ENCODE results near the gene CRMP1.

CRMP1 gene

DNA sequence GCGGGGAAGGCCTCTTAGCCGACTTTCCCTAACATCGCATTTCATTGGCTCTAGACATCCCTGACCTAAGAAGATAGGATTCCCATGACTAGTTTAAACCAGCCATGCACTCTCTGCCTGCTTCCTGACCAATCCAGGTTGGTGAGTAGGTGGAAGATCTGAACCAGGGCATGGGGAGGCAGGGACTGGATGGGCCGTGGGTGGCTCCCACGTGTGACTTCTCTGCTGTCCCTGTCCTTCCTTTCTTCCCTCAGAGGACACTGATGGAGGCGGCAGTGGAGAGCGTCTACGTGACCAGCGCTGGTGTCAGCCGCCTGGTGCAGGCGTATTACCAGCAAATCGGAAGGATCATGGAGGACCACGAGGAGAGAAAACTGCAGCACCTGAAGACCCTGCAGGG is 91.2 kb downstream of the CRMP1 start:
- DNase-seq (ENCODE audit: low read depth in 2 of 3, low spot score in 1 of 3), result no peak

DNA sequence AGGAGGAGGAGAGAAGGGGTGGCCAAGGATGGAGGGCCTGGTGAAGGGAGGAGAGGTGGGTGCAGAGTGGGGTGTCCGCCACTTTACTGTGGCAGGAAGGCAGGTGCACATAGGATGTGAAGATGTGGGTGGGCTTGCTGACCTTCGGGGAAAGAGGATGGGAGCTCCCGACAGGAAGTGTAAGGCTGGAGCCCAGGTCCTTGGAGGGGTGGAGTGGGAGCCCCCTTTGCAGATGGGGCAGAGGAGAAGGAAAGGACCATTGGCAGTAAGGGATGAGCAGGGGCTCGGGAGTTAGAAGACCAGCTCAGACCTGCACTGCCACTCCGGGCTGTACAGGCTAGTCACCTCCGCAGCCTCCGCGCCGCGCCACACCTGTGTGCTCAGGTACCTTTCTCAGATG is 92.4 kb downstream of the CRMP1 start:
- no peak for DNase-seq (ENCODE audit: low read depth in 2 of 3, low spot score in 1 of 3)

DNA sequence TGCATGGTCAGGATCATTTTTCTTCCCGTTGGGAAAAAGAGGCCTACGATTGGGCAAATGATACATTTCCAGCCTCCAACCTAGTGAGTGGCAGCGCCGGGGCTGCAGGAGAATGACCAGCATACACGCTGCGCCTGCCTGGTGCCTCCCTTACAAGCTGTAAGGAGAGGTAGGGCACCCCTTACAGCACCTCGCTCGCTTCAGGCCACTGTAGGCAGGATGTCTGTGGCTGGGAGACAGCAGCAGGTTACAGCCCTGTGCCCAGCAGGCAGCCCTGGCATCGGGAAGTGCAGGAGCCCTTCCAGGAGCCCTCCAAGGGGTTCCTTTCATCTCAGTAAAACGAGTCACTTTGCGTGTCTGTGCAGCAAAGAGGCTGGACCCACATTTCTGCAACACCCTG is 93.5 kb downstream of the CRMP1 start:
- no peak for DNase-seq (ENCODE audit: low read depth in 2 of 3, low spot score in 1 of 3)

DNA sequence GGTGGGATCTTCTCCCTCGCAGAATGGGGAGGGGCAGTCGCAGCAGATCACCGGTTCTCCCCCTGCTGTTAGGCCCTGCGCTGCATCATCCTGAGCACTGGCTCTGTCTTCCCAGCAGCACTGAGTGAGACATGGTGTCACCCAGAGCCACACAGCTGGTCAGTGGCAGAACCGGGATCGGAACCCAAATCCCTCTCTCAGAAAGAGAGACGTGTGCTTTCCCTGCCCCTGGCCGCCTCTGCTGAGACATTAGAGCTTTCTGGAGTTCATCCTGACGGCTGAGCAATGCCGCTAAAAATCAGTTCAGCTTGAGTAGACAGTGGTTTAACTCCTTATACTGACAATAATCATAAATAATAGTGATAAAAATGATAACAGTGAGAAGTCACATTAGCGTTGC is 93.9 kb downstream of the CRMP1 start:
- DNase-seq (ENCODE audit: low read depth in 2 of 3, low spot score in 1 of 3), result no peak

DNA sequence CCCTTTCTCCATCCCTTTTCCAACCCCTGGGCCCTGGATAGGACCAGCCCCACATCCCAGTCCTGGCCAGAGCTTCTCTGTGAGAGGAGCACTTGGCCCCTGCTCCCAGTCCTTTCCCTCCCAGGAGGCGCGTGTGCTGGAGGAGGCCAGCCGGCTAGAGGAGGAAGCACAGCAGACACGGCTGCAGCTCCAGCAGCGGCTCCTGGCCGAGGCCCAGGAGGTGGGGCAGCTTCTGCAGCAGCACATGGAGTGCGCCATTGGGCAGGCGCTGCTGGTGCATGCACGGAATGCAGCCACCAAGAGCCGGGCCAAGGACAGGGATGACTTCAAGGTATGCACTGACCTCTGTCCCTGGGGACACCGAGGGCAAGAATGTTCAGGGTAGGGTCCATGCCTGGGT is 94.4 kb downstream of the CRMP1 start:
- no peak for DNase-seq (ENCODE audit: low read depth in 2 of 3, low spot score in 1 of 3)

DNA sequence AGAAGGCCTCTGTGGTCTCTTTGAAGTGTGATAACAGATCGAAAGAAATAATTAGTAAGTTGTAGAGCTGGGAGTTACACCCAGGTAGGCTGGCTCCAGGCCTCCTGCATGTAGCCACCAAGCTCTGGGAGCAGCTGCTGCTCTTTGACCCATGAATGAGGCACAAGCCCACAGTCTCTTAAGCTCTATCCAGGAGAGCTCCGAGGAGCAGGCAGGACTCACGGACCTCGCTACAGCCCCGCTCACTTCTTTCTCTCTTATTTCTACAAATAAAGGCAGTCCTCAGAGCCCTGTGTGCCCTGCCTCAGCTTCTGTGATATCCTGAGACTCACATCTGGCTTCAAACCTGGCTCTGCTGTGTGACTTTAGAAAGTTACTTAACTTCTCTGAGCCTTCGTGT is 95.0 kb downstream of the CRMP1 start:
- DNase-seq (ENCODE audit: low read depth in 2 of 3, low spot score in 1 of 3), result no peak

DNA sequence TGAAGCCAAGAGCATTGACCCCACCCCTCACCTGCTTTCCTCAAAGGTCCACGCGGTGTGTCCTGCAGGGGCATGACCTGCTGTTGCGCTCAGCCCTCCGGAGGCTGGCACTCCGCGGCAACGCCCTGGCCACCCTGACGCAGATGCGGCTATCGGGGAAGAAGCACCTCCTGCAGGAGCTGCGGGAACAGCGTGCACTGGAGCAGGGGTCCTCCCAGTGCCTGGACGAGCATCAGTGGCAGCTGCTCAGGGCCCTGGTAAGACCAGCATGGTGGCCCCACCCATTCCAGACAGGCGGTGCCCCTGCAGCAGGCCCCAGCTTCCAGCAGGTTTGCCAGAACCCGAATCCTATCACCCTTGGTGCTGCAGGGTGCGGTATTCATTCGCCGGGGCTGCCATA is 95.9 kb downstream of the CRMP1 start:
- no peak for DNase-seq (ENCODE audit: low read depth in 2 of 3, low spot score in 1 of 3)

DNA sequence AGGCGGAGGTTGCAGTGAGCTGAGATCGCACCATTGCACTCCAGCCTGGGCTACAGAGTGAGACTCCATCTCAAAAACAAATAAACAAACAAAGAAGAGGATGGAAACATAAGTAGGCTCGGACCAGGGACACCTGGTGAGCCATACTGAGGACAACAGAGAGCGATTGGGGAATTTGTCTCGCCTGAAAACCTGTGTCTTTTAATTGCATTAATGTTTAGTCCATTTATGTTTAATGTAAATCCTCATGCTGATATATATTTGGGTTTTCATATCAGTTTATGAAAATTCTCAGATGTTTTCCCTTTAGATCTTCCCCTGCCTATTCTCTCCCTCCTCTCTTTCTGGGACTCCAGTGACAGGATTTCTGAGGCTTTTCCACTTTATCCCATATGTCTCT is 97.3 kb downstream of the CRMP1 start:
- DNase-seq (ENCODE audit: low read depth in 2 of 3, low spot score in 1 of 3), result no peak

DNA sequence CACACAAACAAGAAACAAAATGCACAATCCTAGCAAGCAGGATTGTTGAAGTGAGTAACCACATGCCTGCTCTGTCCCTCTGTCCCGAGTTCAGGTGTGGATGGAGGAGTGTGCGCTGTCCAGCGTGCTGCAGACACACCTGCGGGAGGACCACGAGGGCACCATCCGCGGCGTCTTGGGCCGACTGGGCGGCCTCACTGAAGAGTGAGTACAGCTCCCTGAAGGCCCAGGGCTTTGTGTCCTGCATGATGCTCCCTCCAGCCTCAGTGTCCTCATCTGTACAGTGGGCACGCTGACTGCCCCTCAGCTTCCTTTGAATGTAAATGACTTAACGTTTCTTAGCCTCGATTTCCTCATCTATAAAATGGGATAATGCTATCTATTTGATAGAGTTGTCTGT is 99.4 kb downstream of the CRMP1 start:
- no peak for DNase-seq (ENCODE audit: low read depth in 2 of 3, low spot score in 1 of 3)

DNA sequence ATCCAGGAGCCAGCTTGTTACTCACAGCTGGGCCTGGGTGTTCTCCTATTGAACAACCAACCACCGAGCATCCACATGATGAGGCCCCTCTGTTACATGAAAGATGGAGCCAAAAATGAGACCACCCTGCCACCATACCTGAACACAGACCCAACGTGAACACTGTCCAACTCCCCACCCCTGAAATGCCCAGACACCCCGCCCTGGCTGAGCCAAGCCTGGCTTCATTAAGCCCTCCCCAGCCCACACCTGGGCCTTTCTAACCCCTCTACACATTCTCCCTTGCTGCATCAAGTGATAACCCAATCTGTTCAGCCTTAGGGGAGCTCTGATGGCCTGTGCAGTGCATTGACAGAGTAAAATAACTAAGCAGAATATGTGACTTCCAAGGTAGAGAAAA is 101.2 kb downstream of the CRMP1 start:
- no peak for DNase-seq (ENCODE audit: low read depth in 2 of 3, low spot score in 1 of 3)

DNA sequence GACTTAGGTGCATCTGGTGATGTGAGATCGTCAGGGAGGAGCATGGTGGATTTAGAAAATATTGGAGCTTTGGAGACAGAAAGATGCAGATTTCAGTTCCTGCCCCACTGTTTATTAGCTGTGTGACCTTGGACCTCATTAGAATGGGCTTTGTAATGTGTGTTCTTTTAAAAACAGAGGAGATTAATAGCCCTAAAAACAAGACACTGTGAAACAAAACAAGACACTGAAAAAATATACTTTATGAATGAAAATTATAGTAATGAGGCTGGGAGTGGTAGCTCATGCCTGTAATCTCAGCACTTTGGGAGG is 102.4 kb downstream of the CRMP1 start:
- DNase-seq (ENCODE audit: low read depth in 2 of 3, low spot score in 1 of 3), result no peak

DNA sequence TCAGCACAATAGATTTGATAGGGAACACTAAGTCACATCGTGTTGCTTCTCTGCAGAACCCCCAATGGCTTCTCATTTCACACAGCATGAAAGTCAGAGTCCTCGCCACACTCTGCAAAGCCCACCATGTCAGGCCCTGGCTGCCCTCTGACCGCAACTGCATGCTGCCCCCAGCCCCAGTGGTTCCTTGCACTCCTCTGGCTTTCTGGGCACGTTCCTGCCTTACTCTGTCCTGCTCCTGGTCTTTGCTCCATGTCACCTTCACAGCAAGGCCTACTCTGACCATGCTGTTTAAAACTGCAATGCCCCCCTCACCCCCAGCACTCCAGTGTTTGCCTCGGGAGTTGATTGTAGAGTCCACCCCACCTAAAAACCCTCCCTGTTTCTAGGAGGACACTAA is 103.7 kb downstream of the CRMP1 start:
- DNase-seq (ENCODE audit: low read depth in 2 of 3, low spot score in 1 of 3), result no peak

DNA sequence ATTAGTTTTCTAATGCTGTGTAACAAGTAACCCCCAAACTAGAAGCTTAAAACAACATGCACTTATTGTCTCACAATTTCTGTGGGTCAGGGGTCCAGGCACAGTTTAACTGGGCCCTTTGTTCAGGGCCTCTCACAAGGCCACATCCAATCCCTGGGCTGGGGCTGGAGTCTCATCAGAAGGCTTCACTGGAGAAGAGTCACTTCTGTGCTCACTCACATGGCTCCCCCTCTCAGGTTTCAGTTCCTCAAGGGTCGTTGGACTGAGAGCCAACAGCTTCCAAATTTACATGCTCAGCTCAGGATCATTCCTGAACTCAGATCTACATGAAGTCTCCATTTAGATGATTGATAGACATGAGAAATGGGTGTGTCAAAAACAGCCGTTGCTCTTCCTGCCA is 104.7 kb downstream of the CRMP1 start:
- DNase-seq (ENCODE audit: low read depth in 2 of 3, low spot score in 1 of 3), result no peak

DNA sequence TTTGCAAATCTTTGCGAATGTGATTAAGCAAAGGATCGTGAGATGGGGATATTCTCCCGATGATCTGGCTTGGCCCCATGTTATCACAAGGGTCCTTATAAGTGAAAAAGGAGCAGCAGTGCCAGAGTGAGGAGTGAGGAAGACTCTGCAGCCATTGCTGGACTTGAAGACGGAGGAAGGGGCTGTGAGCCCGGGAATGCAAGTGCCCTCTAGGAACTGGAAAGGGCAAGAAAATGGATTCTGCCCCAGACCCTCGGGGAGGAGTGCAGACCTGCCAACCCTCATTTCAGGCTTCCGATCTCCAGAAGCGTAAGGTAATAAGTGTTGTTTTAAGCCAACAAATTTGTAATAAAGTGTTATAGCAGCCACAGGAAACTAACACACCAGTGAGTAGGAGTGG is 105.6 kb downstream of the CRMP1 start:
- DNase-seq (ENCODE audit: low read depth in 2 of 3, low spot score in 1 of 3), result no peak

DNA sequence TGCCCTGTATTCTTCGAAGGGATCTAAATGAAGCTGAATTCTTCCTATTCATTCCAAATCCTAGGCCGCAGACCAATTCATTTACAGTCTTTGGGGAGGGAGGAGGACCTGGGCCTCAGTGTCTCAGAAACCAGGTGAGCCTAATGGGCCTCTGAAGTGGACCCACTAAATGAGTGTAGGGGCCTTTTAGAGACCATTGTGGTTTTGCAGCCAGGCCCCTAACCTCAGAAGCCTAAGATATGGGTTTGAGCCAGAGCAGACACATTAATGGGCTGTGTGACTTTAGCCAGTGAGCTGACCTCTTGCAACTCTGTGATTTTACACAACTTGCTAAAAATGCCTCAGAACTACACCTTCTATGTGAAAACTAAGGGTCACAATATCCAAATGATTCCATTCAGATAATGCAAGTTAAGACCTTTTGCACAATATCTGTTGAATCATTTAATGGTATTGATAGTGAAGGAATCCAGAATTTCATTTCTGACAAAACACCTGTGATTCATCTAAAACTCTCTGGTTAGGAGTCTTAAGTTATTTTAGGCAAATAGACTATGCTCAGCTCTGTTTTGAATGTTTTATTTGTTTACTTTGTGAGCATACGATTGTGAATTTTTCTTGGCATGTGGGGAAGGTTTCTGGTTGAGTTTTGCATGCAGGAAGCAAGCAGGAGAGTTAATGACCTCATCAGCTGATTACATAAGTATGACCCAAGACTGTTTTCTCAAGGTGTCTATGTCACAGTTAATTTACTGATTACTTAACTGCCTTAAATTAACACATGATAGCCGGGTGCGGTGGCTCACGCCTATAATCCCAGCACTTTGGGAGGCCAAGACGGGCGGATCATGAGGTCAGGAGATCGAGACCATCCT is 106.8 kb downstream of the CRMP1 start:
- DNase-seq (ENCODE audit: low read depth in 2 of 3, low spot score in 1 of 3), result no peak

DNA sequence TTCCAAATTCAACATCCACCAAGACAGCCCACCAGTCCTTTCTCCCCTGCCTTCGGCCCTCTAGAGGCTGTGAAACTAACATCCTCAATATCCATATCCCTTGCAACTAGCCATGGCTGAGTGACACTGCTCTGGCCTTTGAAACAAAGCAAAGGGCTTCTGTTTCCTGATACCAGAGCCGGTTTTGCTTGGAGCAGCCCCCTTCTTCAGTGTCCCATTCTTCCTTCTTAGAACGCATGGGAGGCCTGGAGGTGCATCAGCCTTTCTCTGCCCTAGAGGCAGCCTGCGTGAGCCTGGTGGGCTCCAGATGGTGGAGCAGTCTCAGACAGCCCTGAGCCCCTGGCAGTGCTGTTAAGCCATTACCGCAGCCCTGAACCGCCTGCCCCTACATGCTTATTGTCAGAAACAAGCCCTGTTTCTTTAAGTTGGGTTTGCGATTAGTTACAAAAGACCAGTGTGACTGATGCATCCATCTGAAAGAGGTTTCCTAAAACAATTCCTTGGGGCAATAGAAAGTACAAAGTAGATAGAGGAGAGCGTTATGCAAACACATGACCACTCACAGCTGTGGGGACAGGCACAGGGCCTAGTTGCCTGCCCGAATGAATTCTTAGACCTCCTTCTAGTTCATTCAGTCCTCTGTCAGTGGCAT is 107.8 kb downstream of the CRMP1 start:
- DNase-seq (ENCODE audit: low read depth in 2 of 3, low spot score in 1 of 3), result no peak

DNA sequence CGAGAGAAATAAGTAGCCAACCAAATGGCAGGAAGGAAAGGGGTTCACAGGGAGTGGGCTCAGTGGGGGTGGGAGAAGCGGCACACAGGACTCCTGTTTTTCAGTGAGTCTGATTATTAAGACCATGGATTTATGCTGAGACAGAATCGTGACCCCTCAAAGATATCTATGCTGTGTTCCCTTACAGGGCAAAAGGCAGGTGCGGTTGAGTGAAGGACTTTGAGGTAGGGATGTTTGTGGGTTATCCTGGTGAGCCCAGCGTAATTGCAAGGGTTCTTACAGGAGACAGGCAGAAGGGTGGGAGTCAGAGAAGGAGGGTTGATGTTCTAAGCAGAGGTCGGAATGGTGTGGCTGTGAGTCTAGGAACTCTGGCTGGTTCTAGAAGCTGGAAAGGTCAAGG is 108.9 kb downstream of the CRMP1 start:
- DNase-seq (ENCODE audit: low read depth in 2 of 3, low spot score in 1 of 3), result no peak

DNA sequence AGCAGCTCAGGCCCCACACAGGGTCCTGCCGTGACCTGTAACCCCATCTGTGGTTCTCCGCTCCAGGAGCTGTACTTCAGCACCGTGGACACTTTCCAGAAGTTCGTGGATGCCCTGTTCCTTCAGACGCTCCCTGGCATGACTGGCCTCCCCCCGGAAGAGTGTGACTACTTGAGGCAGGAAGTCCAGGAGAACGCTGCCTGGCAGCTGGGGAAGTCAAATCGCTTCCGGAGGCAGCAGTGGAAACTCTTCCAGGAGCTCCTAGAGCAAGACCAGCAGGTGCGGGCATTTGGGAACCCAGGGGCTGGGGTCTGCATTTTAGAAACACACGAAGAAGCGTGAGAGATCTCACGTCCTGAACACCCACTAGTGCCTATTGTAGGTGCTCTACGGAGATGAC is 109.4 kb downstream of the CRMP1 start:
- no peak for DNase-seq (ENCODE audit: low read depth in 2 of 3, low spot score in 1 of 3)

DNA sequence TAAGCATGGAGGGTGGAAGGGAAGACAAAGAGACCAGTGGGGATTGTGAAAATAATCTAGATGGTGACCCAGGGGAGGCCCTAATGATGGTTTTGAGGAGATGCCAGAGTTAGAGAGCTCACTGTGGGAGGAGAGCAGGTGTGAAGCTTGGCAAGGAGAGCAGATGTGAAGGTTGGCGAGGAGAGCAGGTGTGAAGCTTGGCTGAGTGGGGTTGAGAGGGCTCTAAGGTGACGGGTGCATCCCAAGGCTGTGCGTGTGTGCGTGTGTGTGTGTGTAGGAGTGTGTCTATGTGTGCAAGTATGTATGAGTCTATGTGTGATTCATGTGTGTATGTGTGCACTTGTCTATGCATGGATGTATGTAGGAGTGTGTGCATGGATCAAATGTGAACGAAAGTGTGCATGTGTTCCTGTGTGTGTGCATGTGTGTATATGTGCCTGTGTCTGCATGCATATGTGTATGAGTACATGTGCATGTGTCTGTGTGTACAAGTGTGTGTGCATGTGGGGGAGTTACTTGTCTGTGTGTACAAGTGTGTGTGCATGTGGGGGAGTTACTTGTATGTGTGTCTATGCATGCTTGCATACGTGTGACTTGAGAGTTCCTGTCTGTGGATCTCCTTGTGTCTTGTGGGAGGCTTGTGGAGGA is 109.9 kb downstream of the CRMP1 start:
- DNase-seq (ENCODE audit: low read depth in 2 of 3, low spot score in 1 of 3), result no peak

DNA sequence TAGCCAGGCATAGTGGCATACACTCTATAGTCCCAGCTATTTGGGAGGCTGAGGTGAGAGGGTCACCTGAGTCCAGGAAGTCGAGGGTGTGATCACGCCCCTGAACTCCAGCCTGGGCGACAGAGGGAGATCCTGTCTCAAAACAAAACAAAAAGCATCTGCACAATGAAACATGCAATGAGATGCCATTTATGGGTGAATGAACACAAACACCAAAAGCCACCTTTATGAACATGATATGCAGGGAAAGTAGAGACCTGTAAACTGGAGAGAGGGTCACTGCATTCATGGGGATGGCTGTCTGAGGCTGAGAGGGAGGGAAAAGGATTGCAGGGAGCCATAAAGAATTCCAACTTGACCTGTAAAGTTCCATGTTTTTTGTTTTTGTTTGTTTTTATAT is 111.2 kb downstream of the CRMP1 start:
- no peak for DNase-seq (ENCODE audit: low read depth in 2 of 3, low spot score in 1 of 3)

DNA sequence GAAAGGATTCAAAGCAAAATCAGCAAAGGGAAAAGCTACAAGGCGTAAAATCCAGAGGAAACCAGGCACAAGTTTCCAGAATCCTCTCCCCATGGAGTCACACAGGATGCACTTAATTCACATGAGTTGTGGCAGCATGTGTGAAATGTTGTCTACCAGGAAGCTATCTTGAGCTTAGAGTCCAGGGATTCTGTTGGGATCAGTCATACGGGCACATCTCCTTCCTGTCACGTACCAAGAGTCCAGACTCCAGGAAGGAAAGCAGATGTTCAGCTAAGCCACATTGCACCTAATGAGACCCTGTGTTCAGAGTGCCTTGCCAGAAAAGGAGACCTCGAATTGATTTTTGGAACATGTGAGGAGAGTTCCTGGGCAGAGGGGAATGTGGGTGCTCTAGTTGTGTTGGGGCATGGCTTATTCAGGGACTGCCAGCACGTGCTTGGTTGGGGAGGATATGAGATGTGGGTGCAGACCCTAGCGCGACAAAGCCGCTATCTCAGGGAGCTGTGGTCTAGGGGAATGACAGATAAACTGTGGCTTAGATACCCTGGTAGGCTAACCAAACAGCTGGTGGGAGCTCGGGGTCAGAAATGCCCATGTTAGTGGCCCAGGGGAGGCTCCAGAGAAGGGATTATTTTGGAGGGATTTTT is 111.9 kb downstream of the CRMP1 start:
- no peak for DNase-seq (ENCODE audit: low read depth in 2 of 3, low spot score in 1 of 3)

DNA sequence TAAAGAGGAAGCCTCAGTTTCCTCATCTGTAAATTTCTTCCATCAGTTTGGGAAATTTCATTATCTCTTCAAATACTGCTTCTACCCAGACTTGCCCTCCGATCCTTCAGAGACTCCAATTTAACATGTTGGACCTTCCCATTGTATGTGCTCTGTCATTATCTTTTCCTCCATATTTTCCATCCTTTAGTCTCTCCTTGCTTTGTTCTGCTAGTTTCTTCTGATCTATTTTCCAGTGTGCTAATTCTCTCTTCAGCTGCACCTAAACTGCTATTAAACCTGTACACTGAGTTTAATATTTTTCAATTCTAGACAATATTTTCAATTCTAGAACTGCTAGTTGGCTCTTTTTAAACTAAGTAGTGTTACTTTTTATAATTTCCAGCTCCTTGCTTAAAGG is 116.4 kb downstream of the CRMP1 start:
- no peak for DNase-seq (ENCODE audit: low read depth in 2 of 3, low spot score in 1 of 3)

Measured in stimulated activated CD4-positive, alpha-beta T cell treated with anti-CD3 and anti-CD28 coated beads, Interleukin-12 subunit alpha, Interleukin-12 subunit beta, amount 100 ng/mL, for 48 hours (primary cell).